Neural cell (in vitro differentiated cells): ENCODE data around the gene EIF2A.

Experiments
- CTCF ChIP-seq: fragments of 450-650 bp; IDR thresholded peaks from 2 replicates; pipeline ENCODE4 v1.5.1; 2014; ENCODE audit warnings: antibody characterized with exemption, mild to moderate bottlenecking, moderate library complexity; ENCODE audit not compliant: poor library complexity, severe bottlenecking
- MXI1 ChIP-seq: fragments of 450-650 bp; conservative IDR thresholded peaks from 2 replicates; pipeline ENCODE4 v1.6.1; 2014; ENCODE audit warnings: antibody characterized with exemption, mild to moderate bottlenecking; ENCODE audit not compliant: poor library complexity, severe bottlenecking
- POLR2AphosphoS5 ChIP-seq: IDR thresholded peaks from 2 replicates; pipeline ENCODE4 v1.6.1; 2012
- REST ChIP-seq: IDR thresholded peaks from 2 replicates; pipeline ENCODE4 v1.6.1; 2012; ENCODE audit warnings: borderline replicate concordance

- TF ChIP-seq POLR2AphosphoS5 = no peak
- no peak for TF ChIP-seq REST
- TF ChIP-seq CTCF = no peak
- no peak for TF ChIP-seq MXI1
Measured at GRCh38 chr3:150564243-150564642, 17.7 kb downstream of the EIF2A start.
